HG03460 (cell line): ENCODE data around the gene SLF1.

Source experiments
- ATAC-seq: cut with Tn5 transposase; IDR thresholded peaks from one replicate; pipeline ENCODE4 v1.9.1; 2021; ENCODE audit not compliant: unreplicated experiment

Gene SLF1

DNA sequence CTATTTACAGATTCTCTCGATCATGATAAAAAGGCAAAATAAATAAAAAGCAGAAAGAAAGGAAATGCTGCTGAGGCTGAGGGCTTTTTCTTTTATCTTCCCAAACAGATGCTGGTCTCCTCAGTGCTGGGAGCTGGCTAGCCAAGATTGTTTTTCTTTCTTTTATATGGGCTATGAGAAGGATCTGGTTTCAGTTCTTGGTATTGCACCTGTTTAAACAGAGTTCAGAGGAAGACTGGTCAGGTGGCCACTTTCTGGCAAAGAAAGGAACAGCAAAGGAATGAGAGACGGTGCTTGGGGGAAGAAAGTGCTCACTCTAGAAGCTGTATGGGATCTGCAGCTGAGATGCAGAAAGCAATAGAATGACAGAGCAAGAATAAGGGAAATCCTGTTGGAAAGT, 88.9 kb downstream of the SLF1 start:
- ATAC-seq = no peak

DNA sequence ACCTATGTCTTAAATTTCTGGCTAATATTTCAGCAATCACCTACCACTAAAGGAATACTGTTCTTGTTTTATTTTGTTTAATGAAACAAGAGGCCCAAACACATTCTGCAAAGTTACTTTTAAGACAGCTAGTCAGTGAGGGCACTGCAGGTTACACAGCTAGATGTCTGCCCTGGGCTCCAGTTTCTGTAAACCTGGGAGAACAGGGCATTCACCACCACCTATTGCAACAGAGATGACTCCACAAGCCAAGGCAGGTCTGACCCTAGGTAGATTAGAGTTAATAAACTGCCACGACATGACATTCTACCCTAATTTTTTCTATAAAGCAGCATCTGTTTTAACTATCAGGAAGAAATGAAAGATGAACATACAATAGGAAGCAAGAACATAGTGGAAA, 90.8 kb downstream of the SLF1 start:
- no peak for ATAC-seq

DNA sequence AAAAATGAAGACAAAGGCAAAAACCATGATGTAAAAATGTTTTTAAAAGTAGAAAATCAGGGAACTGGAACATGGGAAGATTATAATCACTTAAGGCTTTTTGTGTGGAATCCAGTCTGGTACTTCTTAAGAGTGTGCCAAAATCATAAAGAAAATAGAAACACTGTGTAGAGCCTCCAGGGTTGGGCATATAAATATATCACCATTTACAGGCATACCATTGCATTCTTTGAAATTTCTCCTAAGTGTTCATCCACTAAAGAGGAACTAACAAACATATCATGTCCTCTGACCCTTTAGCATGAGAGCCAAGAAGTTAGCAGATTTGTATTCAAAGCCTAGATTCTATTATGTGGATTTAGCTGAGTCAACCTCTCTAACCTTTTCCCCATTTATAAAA, 93.3 kb downstream of the SLF1 start:
- no peak for ATAC-seq

DNA sequence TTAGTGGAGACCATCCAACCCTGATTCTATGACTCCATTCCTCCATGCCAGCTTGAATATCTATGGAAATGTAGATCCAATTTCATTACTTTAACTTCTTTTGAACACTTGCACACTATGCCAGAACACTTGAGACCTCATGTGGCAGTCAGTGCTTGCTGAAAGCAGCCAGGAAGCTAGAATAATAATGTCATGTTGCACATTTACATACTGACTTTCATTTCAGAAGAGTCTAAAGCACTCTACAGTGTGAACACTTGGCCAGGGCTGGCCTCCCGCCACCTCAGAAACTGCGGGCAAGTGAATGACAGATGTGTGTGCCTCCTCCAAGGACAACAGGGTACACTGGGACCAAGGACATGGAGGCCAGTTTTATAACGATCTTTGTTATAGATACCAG, 97.3 kb downstream of the SLF1 start:
- ATAC-seq = no peak

DNA sequence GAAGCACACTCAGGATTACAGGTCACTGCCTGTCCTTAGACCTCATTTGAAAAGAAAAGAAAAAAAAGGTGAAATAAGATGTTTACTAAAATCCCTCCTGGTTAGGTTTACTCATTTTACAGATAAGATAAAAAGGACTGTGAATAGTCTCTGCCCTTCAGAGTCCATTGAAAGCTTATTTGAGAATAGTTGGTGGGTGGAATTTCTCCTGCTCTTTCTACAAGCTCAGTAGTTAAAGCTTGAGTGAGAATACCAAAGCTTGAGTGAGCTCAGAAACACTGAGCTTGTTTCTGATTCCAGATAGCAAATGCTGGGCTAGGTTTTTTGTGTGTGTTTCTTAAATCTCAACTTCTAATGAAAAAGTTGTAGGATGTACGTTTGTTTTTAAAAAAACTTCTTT, 106.7 kb downstream of the SLF1 start:
- no peak for ATAC-seq

DNA sequence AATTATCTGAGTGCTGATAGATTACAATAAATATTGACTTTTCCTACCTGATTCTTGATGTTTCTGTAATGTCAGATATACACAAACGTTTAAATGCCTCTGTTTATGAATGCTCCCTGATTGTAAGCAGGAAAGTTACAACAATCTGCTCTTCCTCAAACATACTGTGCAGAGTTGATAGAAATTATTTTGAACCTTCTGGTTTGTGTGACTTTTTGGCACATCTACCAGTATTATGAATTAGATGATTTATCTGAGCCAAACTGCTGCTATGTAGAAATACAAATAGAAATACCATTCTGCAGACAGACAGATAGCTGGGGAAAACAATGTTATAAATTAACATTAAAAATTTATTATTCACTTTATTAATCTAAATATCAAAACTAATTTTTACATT, 113.0 kb downstream of the SLF1 start:
- no peak for ATAC-seq

DNA sequence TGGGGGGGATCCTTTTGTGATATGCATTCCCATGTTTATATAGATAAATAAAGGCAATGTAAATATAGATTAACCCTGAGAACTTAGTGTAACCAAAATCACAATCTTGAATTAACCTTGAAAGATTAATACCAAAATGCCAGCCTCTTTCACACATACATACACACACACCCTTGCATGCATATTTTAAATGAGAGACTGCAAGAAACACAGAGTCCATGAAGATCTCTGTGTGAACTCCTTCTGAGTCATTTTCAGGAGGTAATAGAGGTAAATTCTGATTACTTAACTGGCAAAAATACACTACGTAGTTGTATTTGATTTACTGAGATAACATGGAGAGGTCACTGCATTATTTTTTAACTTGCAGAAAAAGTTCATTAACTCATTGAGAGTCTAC, 118.0 kb downstream of the SLF1 start:
- ATAC-seq = no peak

DNA sequence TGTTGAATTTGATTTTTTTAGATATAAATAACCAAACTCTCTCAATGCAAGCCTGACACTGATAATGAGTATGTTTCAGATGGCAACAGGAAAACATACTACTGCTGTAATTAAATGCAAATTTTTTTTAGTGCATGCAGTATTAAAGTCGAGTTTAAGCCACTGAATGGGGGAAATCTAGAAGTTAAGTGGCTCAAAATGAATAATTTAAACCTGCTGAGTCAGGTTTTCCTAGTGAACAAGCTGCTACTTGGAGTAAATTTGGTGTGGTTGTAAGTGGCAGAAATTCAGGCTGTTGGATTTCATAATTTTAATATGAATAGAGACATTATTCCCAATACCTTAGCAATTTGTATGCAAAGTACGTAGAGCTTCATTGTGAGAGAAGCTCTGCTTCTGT, 121.8 kb downstream of the SLF1 start:
- no peak for ATAC-seq

DNA sequence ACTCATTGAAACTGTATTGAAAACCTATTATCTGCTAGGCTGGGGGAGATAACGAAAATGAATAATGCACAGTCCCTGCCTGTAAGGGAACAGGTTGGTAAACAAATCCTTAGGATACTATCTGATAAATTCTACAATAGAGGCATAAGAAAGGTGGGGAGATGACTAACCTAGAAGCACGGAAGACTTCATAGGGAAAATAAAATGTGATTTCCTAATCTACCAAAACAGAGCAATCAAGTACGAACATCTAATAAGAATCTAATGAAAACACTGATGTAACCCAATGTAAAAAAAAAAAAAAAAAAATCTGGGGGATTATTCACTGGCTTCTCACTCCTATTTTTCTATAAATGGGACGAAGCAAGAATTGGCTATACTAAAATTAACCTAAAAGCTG, 124.4 kb downstream of the SLF1 start:
- ATAC-seq = no peak

DNA sequence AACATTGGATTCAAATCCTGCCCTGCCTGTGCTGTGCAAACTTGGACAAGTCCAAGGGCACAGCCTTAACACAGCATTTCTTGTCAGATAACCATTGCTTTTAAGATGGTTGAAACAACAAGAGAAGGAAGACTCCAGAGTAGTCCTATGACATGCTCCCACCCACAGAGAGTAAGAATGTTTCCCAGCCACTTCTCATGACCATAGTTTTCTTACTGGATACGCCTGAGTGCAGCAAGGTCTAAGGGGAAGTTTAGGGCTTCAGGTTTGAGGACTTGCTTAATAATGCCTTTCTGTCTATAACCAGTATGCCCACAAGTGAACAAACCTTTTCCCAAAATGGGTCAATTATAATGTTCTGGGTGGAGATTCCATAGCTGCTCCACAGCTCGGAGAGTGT, 126.4 kb downstream of the SLF1 start:
- no peak for ATAC-seq

DNA sequence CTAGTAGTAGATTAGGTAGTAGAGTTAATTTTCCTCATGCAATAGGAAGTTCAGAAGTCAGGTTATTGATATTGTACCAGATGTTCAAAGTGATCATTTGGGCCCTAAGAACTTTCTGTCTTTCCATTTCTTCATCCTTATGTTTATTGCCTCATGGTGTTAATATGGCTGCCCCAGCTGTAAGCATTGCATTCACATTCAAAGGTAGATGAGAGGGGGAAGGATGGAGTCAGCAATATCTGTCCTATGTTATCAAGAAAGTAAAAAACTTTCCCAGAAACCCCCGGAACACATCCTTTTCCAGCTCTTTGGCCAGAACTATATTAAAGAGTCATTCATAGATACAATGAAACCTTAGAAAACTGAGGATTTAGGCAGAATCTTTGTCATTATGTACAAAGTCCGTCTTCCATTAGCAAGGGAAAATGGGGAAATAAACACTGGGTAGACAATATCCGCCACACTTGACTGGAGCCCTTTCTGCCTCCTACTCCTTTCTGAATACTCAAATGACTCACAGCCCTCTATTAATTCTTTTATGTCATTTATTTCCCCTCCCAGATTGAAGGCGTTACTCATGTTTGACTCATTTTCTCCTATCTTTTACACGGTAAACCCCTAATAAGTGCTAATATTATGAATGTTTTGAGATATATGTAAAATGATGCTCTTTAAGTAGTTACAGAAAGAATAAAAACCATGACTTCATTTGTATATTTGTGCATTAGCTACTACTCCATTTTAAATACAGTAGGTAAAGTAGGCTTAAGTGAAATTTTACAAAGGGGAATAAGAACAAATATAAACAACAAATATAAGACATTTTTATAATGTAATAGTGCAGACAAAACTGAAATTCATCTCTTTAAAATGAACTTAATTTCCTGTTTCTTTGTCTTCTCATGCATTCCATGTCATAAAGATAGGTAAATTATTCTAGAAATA, 127.6 kb downstream of the SLF1 start:
- ATAC-seq = peak; percentile 79

DNA sequence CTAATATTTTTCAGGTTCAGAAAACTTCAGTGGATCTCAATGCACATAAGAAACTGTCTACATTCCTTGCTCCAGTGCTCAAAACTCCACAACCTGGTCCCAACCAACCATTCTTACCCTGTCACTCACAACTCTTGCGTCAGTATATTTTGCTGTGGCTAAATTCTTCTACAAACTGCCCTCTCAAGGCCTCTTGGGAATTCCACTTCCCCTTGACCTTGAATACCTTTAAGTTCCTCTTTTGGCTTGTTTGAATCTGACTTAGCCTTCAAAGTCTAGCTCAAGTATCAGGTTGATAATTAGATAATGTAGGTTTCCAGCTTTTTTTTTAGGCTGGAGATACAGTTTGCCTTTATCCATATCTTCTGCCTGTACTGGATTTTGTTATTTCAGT, 128.3 kb downstream of the SLF1 start:
- ATAC-seq = peak; percentile 58
